Measurements from ENCODE around the gene MOB3B.

MOB3B gene

GRCh38 chr9:27447031-27447683, 82.5 kb downstream of the MOB3B start:
- no peak for DNase-seq (ENCODE audit: low spot score)

- no peak for DNase-seq (ENCODE audit: low spot score)
Measured at GRCh38 chr9:27445688-27446087, 83.9 kb downstream of the MOB3B start.

- DNase-seq (ENCODE audit: low spot score) = no peak
Measured at GRCh38 chr9:27445057-27445595, 84.5 kb downstream of the MOB3B start.

GRCh38 chr9:27442464-27442863, 87.2 kb downstream of the MOB3B start:
- DNase-seq (ENCODE audit: low spot score) = no peak

GRCh38 chr9:27441741-27442070, 87.9 kb downstream of the MOB3B start:
- no peak for DNase-seq (ENCODE audit: low spot score)

- DNase-seq (ENCODE audit: low spot score) = no peak
Measured at GRCh38 chr9:27440888-27441740, 88.5 kb downstream of the MOB3B start.

- no peak for DNase-seq (ENCODE audit: low spot score)
Measured at GRCh38 chr9:27438522-27438921, 91.1 kb downstream of the MOB3B start.

- no peak for DNase-seq (ENCODE audit: low spot score)
Measured at GRCh38 chr9:27437652-27438373, 91.8 kb downstream of the MOB3B start.

GRCh38 chr9:27436234-27436633, 93.4 kb downstream of the MOB3B start:
- no peak for DNase-seq (ENCODE audit: low spot score)

GRCh38 chr9:27433631-27434325, 95.8 kb downstream of the MOB3B start:
- DNase-seq (ENCODE audit: low spot score) = no peak

GRCh38 chr9:27432308-27432707, 97.3 kb downstream of the MOB3B start:
- DNase-seq (ENCODE audit: low spot score) = no peak

- DNase-seq (ENCODE audit: low spot score) = no peak
Measured at GRCh38 chr9:27431543-27432147, 98.0 kb downstream of the MOB3B start.

GRCh38 chr9:27430750-27431535, 98.7 kb downstream of the MOB3B start:
- no peak for DNase-seq (ENCODE audit: low spot score)

GRCh38 chr9:27429917-27430316, 99.7 kb downstream of the MOB3B start:
- DNase-seq (ENCODE audit: low spot score) = no peak

GRCh38 chr9:27429436-27429835, 100.2 kb downstream of the MOB3B start:
- DNase-seq (ENCODE audit: low spot score) = no peak

GRCh38 chr9:27428551-27428950, 101.1 kb downstream of the MOB3B start:
- DNase-seq (ENCODE audit: low spot score) = no peak

- no peak for DNase-seq (ENCODE audit: low spot score)
Measured at GRCh38 chr9:27427272-27427643, 102.4 kb downstream of the MOB3B start.

GRCh38 chr9:27426511-27427271, 102.9 kb downstream of the MOB3B start:
- DNase-seq (ENCODE audit: low spot score) = no peak

- DNase-seq (ENCODE audit: low spot score) = no peak
Measured at GRCh38 chr9:27425827-27426510, 103.6 kb downstream of the MOB3B start.
